HL-60 (cell line): ENCODE results near the gene FBXL12.

Source experiments
- CTCF ChIP-seq: IDR thresholded peaks from one replicate; pipeline ENCODE4 v1.5.1; 2011; ENCODE audit warnings: low read length, control low read depth, inconsistent platforms; ENCODE audit not compliant: insufficient read depth
- POLR2AphosphoS5 ChIP-seq: IDR thresholded peaks from 2 replicates; pipeline ENCODE4 v1.6.1; 2012; ENCODE audit warnings: low read depth
- SPI1 ChIP-seq: IDR thresholded peaks from 2 replicates; pipeline ENCODE4 v1.6.1; 2012; ENCODE audit warnings: low read depth, mild to moderate bottlenecking, borderline replicate concordance

GRCh38 chr19:9791552-9792205, 27.2 kb downstream of the FBXL12 start:
- TF ChIP-seq CTCF (no peak), POLR2AphosphoS5 (no peak), SPI1 (no peak)
